Measurements from ENCODE around the gene CDCA5. TPM values are rescaled to one million over a fixed set of nuclear protein-coding genes. Genes with fewer than 3 reads are reported as not detected.

CDCA5 gene
- total and polyA plus RNA-seq, 2 of the 4 experiments (the other 2 are of a cell fraction), result 9.1 to 14.0 TPM

DNA sequence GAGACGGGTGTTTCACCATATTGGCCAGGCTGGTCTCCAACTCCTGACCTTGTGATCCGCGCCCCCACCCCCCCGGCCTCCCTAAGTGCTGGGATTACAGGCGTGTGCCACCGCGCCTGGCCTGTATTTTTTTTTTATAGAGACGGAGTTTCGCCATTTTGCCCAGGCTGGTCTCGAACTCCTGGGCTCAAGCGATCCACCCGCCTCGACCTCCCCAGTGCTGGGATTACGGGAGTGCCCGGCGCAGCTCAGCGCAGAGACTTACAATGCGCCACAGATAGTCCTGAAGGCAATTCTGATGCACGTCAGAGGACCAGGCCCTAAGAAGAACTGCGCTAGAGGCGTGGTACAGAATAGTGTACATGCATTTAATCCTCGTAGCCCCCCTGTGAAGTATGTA lies 11.6 kb upstream of the CDCA5 start:
- H3K9me1 ChIP-seq (ENCODE audit: insufficient read depth, low read length), result peaks cover 4% of the 10 kb centered on the region; the same call in 1 of the 2 replicates
- peak overlapping the region; percentile 59 for H4K91ac ChIP-seq (ENCODE audit: insufficient read depth, low read depth, low read length)
- no peak overlapping the region for H2BK15ac ChIP-seq (ENCODE audit: low read depth, low read length)
- H3K14ac ChIP-seq (replicated peaks; ENCODE audit: low read depth, low read length), result peak overlapping the region; percentile 27; the same call in 1 of the 2 replicates
- H2BK20ac ChIP-seq (ENCODE audit: low read depth, low read length), result peak overlapping the region; percentile 10; the same call in 1 of the 2 replicates
- H3K4me2 ChIP-seq (ENCODE audit: low read depth, low read length), result peak overlapping the region; percentile 39; the same call in 1 of the 2 replicates
- ChIA-PET CTCF (no interaction called here), POLR2A (ENCODE audit: unreplicated experiment) (no interaction called here)
- peak overlapping the region; percentile 97 for H2AFZ ChIP-seq (replicated peaks; ENCODE audit: low read length, poor library complexity)
- no peak overlapping the region for H3K4me3 ChIP-seq (ENCODE audit: insufficient read depth, low read depth, low read length)
- no peak overlapping the region for H2BK5ac ChIP-seq (ENCODE audit: low read depth, low read length, poor library complexity, severe bottlenecking)
- H3K79me1 ChIP-seq (ENCODE audit: low read depth in 1 of 2, low read length in 2 of 2), result peaks cover 10 to 25% of the 10 kb centered on the region in 2 experiments
- no peak for TF ChIP-seq NFE2L2 (IDR thresholded peaks at IDR 0.05; ENCODE audit: low read depth, low read length)
- TF ChIP-seq MAFK (IDR thresholded peaks at IDR 0.05; ENCODE audit: low read depth, low read length), result no peak
- TF ChIP-seq RFX5 (IDR thresholded peaks at IDR 0.05; ENCODE audit: low read depth, low read length), result no peak
- TF ChIP-seq FOS (IDR thresholded peaks at IDR 0.05; ENCODE audit: low read depth, low read length), result no peak
- no peak for TF ChIP-seq RAD21 (IDR thresholded peaks at IDR 0.05; ENCODE audit: low read length)
- TF ChIP-seq, protein P1, sequence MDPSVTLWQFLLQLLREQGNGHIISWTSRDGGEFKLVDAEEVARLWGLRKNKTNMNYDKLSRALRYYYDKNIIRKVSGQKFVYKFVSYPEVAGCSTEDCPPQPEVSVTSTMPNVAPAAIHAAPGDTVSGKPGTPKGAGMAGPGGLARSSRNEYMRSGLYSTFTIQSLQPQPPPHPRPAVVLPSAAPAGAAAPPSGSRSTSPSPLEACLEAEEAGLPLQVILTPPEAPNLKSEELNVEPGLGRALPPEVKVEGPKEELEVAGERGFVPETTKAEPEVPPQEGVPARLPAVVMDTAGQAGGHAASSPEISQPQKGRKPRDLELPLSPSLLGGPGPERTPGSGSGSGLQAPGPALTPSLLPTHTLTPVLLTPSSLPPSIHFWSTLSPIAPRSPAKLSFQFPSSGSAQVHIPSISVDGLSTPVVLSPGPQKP (IDR thresholded peaks at IDR 0.05; ENCODE audit: borderline replicate concordance, low read depth, low read length), result no peak
- no peak for TF ChIP-seq CTCF (conservative IDR thresholded peaks at IDR 0.05; ENCODE audit: low read depth, low read length)
- no peak for TF ChIP-seq MAZ (IDR thresholded peaks at IDR 0.05; ENCODE audit: borderline replicate concordance, low read depth, low read length)
- TF ChIP-seq POLR2A (IDR thresholded peaks at IDR 0.05; ENCODE audit: low read depth, low read length), result no peak
- TF ChIP-seq, protein P2, sequence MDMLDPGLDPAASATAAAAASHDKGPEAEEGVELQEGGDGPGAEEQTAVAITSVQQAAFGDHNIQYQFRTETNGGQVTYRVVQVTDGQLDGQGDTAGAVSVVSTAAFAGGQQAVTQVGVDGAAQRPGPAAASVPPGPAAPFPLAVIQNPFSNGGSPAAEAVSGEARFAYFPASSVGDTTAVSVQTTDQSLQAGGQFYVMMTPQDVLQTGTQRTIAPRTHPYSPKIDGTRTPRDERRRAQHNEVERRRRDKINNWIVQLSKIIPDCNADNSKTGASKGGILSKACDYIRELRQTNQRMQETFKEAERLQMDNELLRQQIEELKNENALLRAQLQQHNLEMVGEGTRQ (IDR thresholded peaks at IDR 0.05; ENCODE audit: low read depth, low read length), result no peak
- TF ChIP-seq CHD1 (IDR thresholded peaks at IDR 0.05; ENCODE audit: low read depth, low read length), result no peak
- TF ChIP-seq SMC3 (IDR thresholded peaks at IDR 0.05; ENCODE audit: low read depth, low read length), result no peak
- TF ChIP-seq MXI1 (IDR thresholded peaks at IDR 0.05; ENCODE audit: borderline replicate concordance, low read depth, low read length), result no peak
- no peak for TF ChIP-seq BHLHE40 (IDR thresholded peaks at IDR 0.05; ENCODE audit: low read depth, low read length)
- TF ChIP-seq RCOR1 (IDR thresholded peaks at IDR 0.05; ENCODE audit: insufficient replicate concordance, low read length), result no peak
- TF ChIP-seq CEBPB (IDR thresholded peaks at IDR 0.05; ENCODE audit: low read depth, low read length), result no peak
- intact Hi-C loops (cut with micrococcal nuclease) (loop anchor here (5.0 kb wide), 1 partner anchor 178 kb away; the partner anchor contains the start of gene ATG2A), dilution Hi-C loops (cut with HindIII; ENCODE audit: low sequenced_read_pairs, unreplicated experiment) (no loop called here), in situ Hi-C loops (cut with MboI; ENCODE audit: low sequenced_read_pairs) (no loop called here)
- no TSS peak for BruUV-seq (replicated peaks)
- 65% methylated on average over 12 of the region's 22 CpGs; no CpG with 5 or more reads in 1 of the 2 experiments for WGBS, 2 experiments (ENCODE audit: extremely low coverage in 2 of 2, insufficient read length in 1 of 2)
- H3K36me3 ChIP-seq (ENCODE audit: control insufficient read depth, insufficient read depth, low read length), result peaks cover 5% of the 10 kb centered on the region; the same call in 1 of the 2 replicates
- ATAC-seq (ENCODE audit: low read depth) (no peak), DNase-seq (no peak)
- no peak overlapping the region for H3K23ac ChIP-seq (ENCODE audit: low read depth, low read length)
- peak overlapping the region; percentile 89 for H4K5ac ChIP-seq (ENCODE audit: low read depth, low read length)
- peak overlapping the region; percentile 99 to 100 for H4K8ac ChIP-seq (ENCODE audit: low read depth in 2 of 2, low read length in 2 of 2)
- H2BK120ac ChIP-seq (ENCODE audit: low read depth, low read length), result no peak overlapping the region
- peak overlapping the region; percentile 95 for H2AK9ac ChIP-seq (replicated peaks; ENCODE audit: low read depth, low read length, poor library complexity)
- no peaks in the 10 kb centered on the region for H4K20me1 ChIP-seq (ENCODE audit: insufficient read depth, low read length)
- no peak overlapping the region for H3K18ac ChIP-seq (ENCODE audit: low read depth, low read length)
- H3K27me3 ChIP-seq (ENCODE audit: control insufficient read depth, insufficient read depth, low read length), result no peaks in the 10 kb centered on the region
- no peak overlapping the region for H3K27ac ChIP-seq (ENCODE audit: insufficient read depth, low read length)
- peak overlapping the region; percentile 15 for H2AK5ac ChIP-seq (ENCODE audit: low read depth, low read length)
- no peaks in the 10 kb centered on the region for H3K4me1 ChIP-seq (ENCODE audit: control insufficient read depth, insufficient read depth, low read length)
- no peak overlapping the region for H3K56ac ChIP-seq (ENCODE audit: extremely low read depth, insufficient read depth, low read length)
- no peaks in the 10 kb centered on the region for H3K9me3 ChIP-seq (ENCODE audit: control insufficient read depth, insufficient read depth, low read length)
- H3K4ac ChIP-seq (ENCODE audit: low read depth, low read length), result peak overlapping the region; percentile 67
- H3K9ac ChIP-seq (ENCODE audit: low read depth, low read length), result peak overlapping the region; percentile 50; the same call in 1 of the 2 replicates
